Neural cell (in vitro differentiated cells): Measurements from ENCODE around the gene RASGEF1B. TPM values are rescaled to one million over a fixed set of nuclear protein-coding genes. Genes with fewer than 3 reads are reported as not detected.

Source experiments
- H2AFZ ChIP-seq: fragments of 200-600, 300-800 bp; sonication (generic), shearing (Covaris generic); 2 replicates; pipeline ENCODE4 v1.6.0; 2014; ENCODE audit warnings: low read depth, mild to moderate bottlenecking, antibody characterized with exemption, low read length, moderate library complexity
- H3F3A ChIP-seq: fragments of 200-600 bp; shearing (Covaris generic); 2 replicates; pipeline ENCODE4 v1.6.1; 2016; ENCODE audit warnings: mild to moderate bottlenecking, moderate library complexity, mixed read lengths, antibody characterized with exemption, low read length; ENCODE audit not compliant: insufficient read depth, poor library complexity, severe bottlenecking
- H3K27ac ChIP-seq: fragments of 200-600, 300-800 bp; sonication (generic), shearing (Covaris generic); 2 replicates; pipeline ENCODE4 v1.5.1; 2014; ENCODE audit warnings: mild to moderate bottlenecking, low read length, moderate library complexity
- H3K27me3 ChIP-seq: fragments of 300-800, 200-600 bp; sonication (generic), shearing (Covaris generic); 2 replicates; pipeline ENCODE4 v1.6.0; 2014; ENCODE audit warnings: mild to moderate bottlenecking, low read depth, low read length, moderate library complexity; ENCODE audit not compliant: insufficient read depth
- H3K36me3 ChIP-seq: fragments of 300-800, 200-600 bp; sonication (generic), shearing (Covaris generic); 2 replicates; pipeline ENCODE4 v1.5.1; 2014; ENCODE audit warnings: mild to moderate bottlenecking, antibody characterized with exemption, low read length, moderate library complexity; ENCODE audit not compliant: insufficient read depth
- H3K4me2 ChIP-seq: fragments of 300-800, 200-600 bp; sonication (generic), shearing (Covaris generic); 2 replicates; pipeline ENCODE4 v1.6.0; 2014; ENCODE audit warnings: mild to moderate bottlenecking, low read length
- H3K4me3 ChIP-seq: fragments of 300-800, 200-600 bp; sonication (generic), shearing (Covaris generic); 2 replicates; pipeline ENCODE4 v1.5.1; 2014; ENCODE audit warnings: mild to moderate bottlenecking, low read length, moderate library complexity
- H3K79me2 ChIP-seq: fragments of 200-600 bp; shearing (Covaris generic); replicated peaks from 2 replicates; pipeline ENCODE4 v1.6.0; 2014; ENCODE audit warnings: mild to moderate bottlenecking, low read length, moderate library complexity; ENCODE audit not compliant: insufficient read depth
- H3K9ac ChIP-seq: fragments of 300-800, 200-600 bp; sonication (generic), shearing (Covaris generic); 2 replicates; pipeline ENCODE4 v1.6.1; 2016; ENCODE audit warnings: mild to moderate bottlenecking, low read length, mixed read lengths
- H3K9me2 ChIP-seq: fragments of 200-600 bp; shearing (Covaris generic); 2 replicates; pipeline ENCODE4 v1.6.1; 2016; ENCODE audit warnings: mild to moderate bottlenecking, low read length, mixed read lengths; ENCODE audit not compliant: insufficient read depth
- H3K9me3 ChIP-seq: fragments of 200-600, 300-800 bp; sonication (generic), shearing (Covaris generic); 2 replicates; pipeline ENCODE4 v1.6.1; 2016; ENCODE audit warnings: mild to moderate bottlenecking, mixed run types, low read length, moderate library complexity, mixed read lengths
- H4K20me1 ChIP-seq: fragments of 200-600 bp; shearing (Covaris generic); 2 replicates; pipeline ENCODE4 v1.6.1; 2016; ENCODE audit warnings: mild to moderate bottlenecking, mixed run types; ENCODE audit not compliant: insufficient read depth
- CTCF ChIP-seq: fragments of 450-650 bp; IDR thresholded peaks from 2 replicates; pipeline ENCODE4 v1.5.1; 2014; ENCODE audit warnings: antibody characterized with exemption, mild to moderate bottlenecking, moderate library complexity; ENCODE audit not compliant: poor library complexity, severe bottlenecking
- EP300 ChIP-seq: fragments of 450-650 bp; conservative IDR thresholded peaks from 2 replicates; pipeline ENCODE4 v1.6.1; 2014; ENCODE audit warnings: antibody characterized with exemption, mild to moderate bottlenecking, moderate library complexity; ENCODE audit not compliant: poor library complexity, severe bottlenecking
- EZH2 ChIP-seq: fragments of 200-600, 300-800 bp; shearing (Covaris generic), sonication (generic); IDR thresholded peaks from 2 replicates; pipeline ENCODE4 v1.6.1; 2014; ENCODE audit warnings: antibody characterized with exemption, low read length, borderline replicate concordance, mild to moderate bottlenecking; ENCODE audit not compliant: insufficient read depth, poor library complexity, severe bottlenecking
- MXI1 ChIP-seq: fragments of 450-650 bp; conservative IDR thresholded peaks from 2 replicates; pipeline ENCODE4 v1.6.1; 2014; ENCODE audit warnings: antibody characterized with exemption, mild to moderate bottlenecking; ENCODE audit not compliant: poor library complexity, severe bottlenecking
- POLR2AphosphoS5 ChIP-seq: IDR thresholded peaks from 2 replicates; pipeline ENCODE4 v1.6.1; 2012
- RAD21 ChIP-seq: fragments of 450-650 bp; conservative IDR thresholded peaks from 2 replicates; pipeline ENCODE4 v1.6.1; 2014; ENCODE audit warnings: antibody characterized with exemption, mild to moderate bottlenecking, moderate library complexity
- REST ChIP-seq: IDR thresholded peaks from 2 replicates; pipeline ENCODE4 v1.6.1; 2012; ENCODE audit warnings: borderline replicate concordance
- SMC3 ChIP-seq: fragments of 450-650 bp; conservative IDR thresholded peaks from 2 replicates; pipeline ENCODE4 v1.6.1; 2014; ENCODE audit warnings: antibody characterized with exemption, mild to moderate bottlenecking, moderate library complexity; ENCODE audit not compliant: poor library complexity
- TAF1 ChIP-seq: IDR thresholded peaks from 2 replicates; pipeline ENCODE4 v1.6.1; 2012; ENCODE audit warnings: low read depth
- polyA plus RNA-seq: library from polyadenylated mRNA; depleted of rRNA; stranded (reverse); fragments of >200 nt; gene quantifications from 2 replicates; pipeline ENCODE4 v1.2.3, GENCODE V29; 2014

RASGEF1B gene
- polyA plus RNA-seq, 1 donor from 2014 or later: 21.5 TPM

- TF ChIP-seq TAF1 (no peak), EP300 (no peak), SMC3 (no peak), POLR2AphosphoS5 (no peak), REST (no peak), CTCF (no peak), MXI1 (no peak), RAD21 (no peak), EZH2 (no peak)
- Histone ChIP-seq H3K9ac (no peak overlapping the region), H3K36me3 (no peaks in the 10 kb centered on the region), H3K4me2 (peak overlapping the region; percentile 13), H3K4me3 (peak overlapping the region; percentile 98), H4K20me1 (no peaks in the 10 kb centered on the region), H3K9me2 (no peaks in the 10 kb centered on the region), H3F3A (peaks cover 2% of the 10 kb centered on the region), H3K27ac (no peak overlapping the region), H3K79me2 (peaks cover 36% of the 10 kb centered on the region), H2AFZ (no peak overlapping the region), H3K27me3 (no peaks in the 10 kb centered on the region), H3K9me3 (no peaks in the 10 kb centered on the region)
Observed at GRCh38 chr4:81468678-81469077, 3.0 kb downstream of the RASGEF1B start.

- Histone ChIP-seq H3K79me2 (peaks cover 36% of the 10 kb centered on the region), H4K20me1 (no peaks in the 10 kb centered on the region), H3K9ac (no peak overlapping the region), H3K9me3 (no peaks in the 10 kb centered on the region), H3K9me2 (no peaks in the 10 kb centered on the region), H3F3A (peaks cover 2% of the 10 kb centered on the region), H3K27ac (no peak overlapping the region), H3K4me2 (no peak overlapping the region), H3K4me3 (no peak overlapping the region), H3K36me3 (no peaks in the 10 kb centered on the region), H3K27me3 (no peaks in the 10 kb centered on the region), H2AFZ (no peak overlapping the region)
- no peak for TF ChIP-seq EZH2
- TF ChIP-seq MXI1: no peak
- no peak for TF ChIP-seq CTCF
- no peak for TF ChIP-seq RAD21
- TF ChIP-seq TAF1: no peak
- TF ChIP-seq REST: no peak
- TF ChIP-seq EP300: no peak
- no peak for TF ChIP-seq POLR2AphosphoS5
- no peak for TF ChIP-seq SMC3
Observed at GRCh38 chr4:81467672-81467964, 4.1 kb downstream of the RASGEF1B start.
